Breast epithelium (tissue), 4 donors: ENCODE data around the gene GMPS. TPM values are rescaled to one million over a fixed set of nuclear protein-coding genes. Genes with fewer than 3 reads are reported as not detected.
"Not testable (repeated sequence)": the region's sequence is repeated elsewhere in the genome, so short reads cannot be mapped to it uniquely, and the experiment has no call there.

ENCODE experiments used
- DNase-seq, 2 donors: peaks; one replicate each; pipeline ENCODE4 v3.0.0-alpha.2; 2019; ENCODE audit warnings: low spot score in 2 of 2
- H3K27ac ChIP-seq, 2 donors: fragments of 200-600 bp; sonication (generic) in 1 of 2; one replicate each; pipeline ENCODE4 v1.5.1; 2016 to 2019; ENCODE audit warnings: mild to moderate bottlenecking in 1 of 2
- H3K27me3 ChIP-seq, 2 donors: fragments of 200-600 bp; sonication (generic) in 1 of 2; one replicate each; pipeline versions ENCODE4 v1.5.1 to v1.6.0; 2017 to 2019; ENCODE audit warnings: control low read depth in 1 of 2, mild to moderate bottlenecking in 1 of 2
- H3K36me3 ChIP-seq: fragments of 200-600 bp; one replicate; pipeline ENCODE4 v1.5.1; 2019
- H3K4me1 ChIP-seq, 2 donors: fragments of 200-600 bp; sonication (generic); one replicate each; pipeline ENCODE4 v1.5.1; 2016 to 2019; ENCODE audit warnings: control low read depth in 1 of 2
- H3K4me3 ChIP-seq, 3 donors: fragments of 200-600 bp; sonication (generic); 1 replicate in 2 of 3; 2 replicates in 1 of 3; pipeline ENCODE4 v1.5.1; 2016 to 2019; ENCODE audit warnings: mild to moderate bottlenecking in 3 of 3, moderate library complexity in 2 of 3
- H3K9me3 ChIP-seq, 2 donors: fragments of 200-600 bp; sonication (generic) in 1 of 2; one replicate each; pipeline ENCODE4 v1.5.1; 2016 to 2019; ENCODE audit warnings: control low read depth in 1 of 2
- POLR2A ChIP-seq: fragments of 450-650 bp; IDR thresholded peaks from one replicate; pipeline ENCODE4 v1.6.1; 2016; ENCODE audit warnings: antibody characterized with exemption, mild to moderate bottlenecking, moderate library complexity
- POLR2AphosphoS5 ChIP-seq, 3 donors: sonication (generic); formaldehyde crosslinking; IDR thresholded peaks; one replicate each; pipeline ENCODE4 v1.6.1; 2017; ENCODE audit warnings: antibody characterized with exemption in 3 of 3
- intact Hi-C: fragments of 100-400 bp; cut with DNase I; formaldehyde crosslinking; loops from one replicate; pipeline ENCODE4 v1.15.1; 2023; ENCODE audit warnings: low total_unique reads
- total RNA-seq, 3 donors: library from RNA; depleted of rRNA; stranded (reverse); fragments of >200 nt; gene quantifications; one replicate each; pipeline ENCODE4 v1.1.0, GENCODE V29; 2016
- TF ChIP-seq, protein P1 (sequence below), 3 donors: fragments of 450-650 bp; IDR thresholded peaks; one replicate each; pipeline ENCODE4 v1.5.1; 2016 to 2017; ENCODE audit warnings: antibody characterized with exemption in 3 of 3, mild to moderate bottlenecking in 3 of 3, moderate library complexity in 3 of 3

The GMPS gene
- total RNA-seq: 10 to 100 TPM; 25.6 to 37.6 (median 36.1) TPM

DNA sequence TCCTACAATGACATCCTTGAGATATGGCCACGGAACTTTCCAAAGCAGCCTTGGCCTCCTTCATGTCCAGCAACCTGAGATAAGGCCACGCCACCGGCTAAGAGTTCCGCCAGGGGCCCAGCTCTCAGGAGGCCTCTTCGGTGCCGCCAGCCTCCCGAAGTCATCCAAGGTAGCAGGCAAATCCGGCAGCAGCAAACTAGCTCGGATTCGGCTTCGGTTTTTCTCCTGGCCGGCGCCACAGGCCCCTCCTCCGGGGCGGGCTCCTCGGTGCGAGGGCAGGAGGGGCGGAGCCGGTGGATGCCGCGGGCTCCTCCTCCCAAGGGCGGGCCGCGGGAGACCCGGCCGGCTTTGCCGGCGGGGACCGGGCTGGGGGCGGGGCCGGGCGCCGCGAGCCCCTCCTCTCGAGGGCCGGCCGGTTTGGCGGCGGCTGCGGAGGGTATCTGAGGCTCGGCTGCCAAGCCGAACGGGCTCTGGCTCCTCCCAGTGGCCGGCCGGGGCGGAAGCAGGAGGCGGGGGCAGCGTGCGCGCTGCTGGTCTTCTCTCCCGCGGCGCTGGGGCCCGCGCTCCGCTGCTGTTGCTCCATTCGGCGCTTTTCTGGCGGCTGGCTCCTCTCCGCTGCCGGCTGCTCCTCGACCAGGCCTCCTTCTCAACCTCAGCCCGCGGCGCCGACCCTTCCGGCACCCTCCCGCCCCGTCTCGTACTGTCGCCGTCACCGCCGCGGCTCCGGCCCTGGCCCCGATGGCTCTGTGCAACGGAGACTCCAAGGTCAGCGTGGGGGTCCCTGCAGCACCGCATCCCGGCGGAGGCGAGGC is at the start of gene GMPS:
Gene GMPS (plus strand): TSS at position 518 of the 812 bp plus-strand sequence. CDS start 221 bp downstream, at position 739.
- Histone ChIP-seq H3K4me3 (peak within 1 kb of the TSS; percentile 86 to 88 (median 87)), H3K27ac (peak within 1 kb of the TSS; percentile 93 to 97), H3K4me1 (peaks cover 0 to 5% of the 10 kb centered on the region in 2 donors), H3K9me3 (no peaks in the 10 kb centered on the region), H3K27me3 (no peaks in the 10 kb centered on the region), H3K36me3 (no peaks in the 10 kb centered on the region)
- TF ChIP-seq, protein P1, sequence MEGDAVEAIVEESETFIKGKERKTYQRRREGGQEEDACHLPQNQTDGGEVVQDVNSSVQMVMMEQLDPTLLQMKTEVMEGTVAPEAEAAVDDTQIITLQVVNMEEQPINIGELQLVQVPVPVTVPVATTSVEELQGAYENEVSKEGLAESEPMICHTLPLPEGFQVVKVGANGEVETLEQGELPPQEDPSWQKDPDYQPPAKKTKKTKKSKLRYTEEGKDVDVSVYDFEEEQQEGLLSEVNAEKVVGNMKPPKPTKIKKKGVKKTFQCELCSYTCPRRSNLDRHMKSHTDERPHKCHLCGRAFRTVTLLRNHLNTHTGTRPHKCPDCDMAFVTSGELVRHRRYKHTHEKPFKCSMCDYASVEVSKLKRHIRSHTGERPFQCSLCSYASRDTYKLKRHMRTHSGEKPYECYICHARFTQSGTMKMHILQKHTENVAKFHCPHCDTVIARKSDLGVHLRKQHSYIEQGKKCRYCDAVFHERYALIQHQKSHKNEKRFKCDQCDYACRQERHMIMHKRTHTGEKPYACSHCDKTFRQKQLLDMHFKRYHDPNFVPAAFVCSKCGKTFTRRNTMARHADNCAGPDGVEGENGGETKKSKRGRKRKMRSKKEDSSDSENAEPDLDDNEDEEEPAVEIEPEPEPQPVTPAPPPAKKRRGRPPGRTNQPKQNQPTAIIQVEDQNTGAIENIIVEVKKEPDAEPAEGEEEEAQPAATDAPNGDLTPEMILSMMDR (IDR thresholded peaks at IDR 0.05): peak in 1 of 3 donors; percentile 24
- TF ChIP-seq POLR2A (no peak), POLR2AphosphoS5 (IDR thresholded peaks at IDR 0.05) (peak in 2 of 3 donors; percentile 49)
- intact Hi-C loops: no loop called here
- peak; percentile 90 to 92 for DNase-seq

DNA sequence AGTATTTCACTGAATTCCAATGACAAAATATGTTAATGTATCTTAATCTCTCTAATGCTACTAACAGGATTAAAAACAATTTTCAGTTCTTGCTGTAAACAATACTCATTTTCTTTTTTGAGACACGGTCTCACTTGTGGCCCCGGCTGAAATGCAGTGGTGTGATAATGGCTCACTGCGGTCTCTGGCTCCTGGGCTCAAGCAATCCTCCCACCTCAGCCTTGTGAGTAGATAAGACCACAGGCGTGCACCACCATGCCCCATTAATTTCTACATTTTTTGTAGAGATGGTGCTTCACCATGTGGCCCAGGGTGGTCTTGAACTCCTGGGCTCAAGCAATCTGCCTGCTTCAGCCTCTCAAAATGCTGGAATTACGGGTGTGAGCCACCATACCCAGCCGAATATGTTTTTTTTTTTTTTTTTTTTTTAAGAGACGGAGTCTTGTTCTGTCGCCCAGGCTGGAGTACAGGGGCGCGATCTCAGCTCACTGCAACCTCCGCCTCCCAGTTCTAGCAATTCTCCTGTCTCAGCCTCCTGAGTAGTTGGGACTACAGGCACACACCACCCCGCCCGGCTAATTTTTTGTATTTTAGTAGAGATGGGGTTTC is 41.9 kb upstream of the GMPS start:
- H3K4me1 ChIP-seq, DNase-seq, H3K36me3 ChIP-seq, H3K27ac ChIP-seq, H3K27me3 ChIP-seq, intact Hi-C loops, H3K9me3 ChIP-seq, H3K4me3 ChIP-seq: not testable (repeated sequence)

DNA sequence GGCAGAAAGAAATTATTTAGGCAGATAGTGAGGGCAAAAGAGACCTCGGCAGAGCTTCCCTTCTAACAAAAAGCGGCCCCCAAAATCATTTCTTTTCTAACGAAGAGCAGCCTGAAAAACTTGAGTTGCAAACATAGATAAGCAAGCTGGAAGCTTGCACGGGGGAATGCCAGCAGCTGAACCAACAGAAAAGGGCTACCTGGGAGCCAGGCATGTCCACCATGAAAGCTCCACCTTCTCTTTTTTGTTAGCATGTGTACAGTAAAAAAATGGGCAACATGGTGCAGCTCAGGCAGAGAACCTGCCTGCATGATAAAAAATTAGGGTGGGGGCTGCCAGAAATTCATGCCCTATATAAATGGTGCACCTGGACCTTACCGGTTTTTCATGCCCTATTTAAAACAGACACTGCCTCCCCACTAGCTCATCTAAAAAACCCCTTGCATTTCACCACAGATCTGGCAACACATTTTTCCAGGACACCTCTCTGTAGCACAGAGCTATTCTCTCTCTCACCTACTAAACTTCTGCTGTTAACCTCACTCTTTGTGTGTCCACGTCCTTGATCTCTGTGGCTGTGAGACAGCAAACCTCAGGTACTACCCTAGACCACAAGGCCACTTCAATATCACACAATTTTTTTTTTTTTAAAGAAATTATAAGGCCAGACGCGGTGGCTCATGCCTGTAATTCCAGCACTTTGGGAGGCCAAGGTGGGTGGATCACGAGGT is 34.9 kb upstream of the GMPS start:
- no peak overlapping the region for H3K27ac ChIP-seq
- no peak for TF ChIP-seq POLR2AphosphoS5 (IDR thresholded peaks at IDR 0.05)
- no peak for TF ChIP-seq POLR2A
- TF ChIP-seq, protein P1 (IDR thresholded peaks at IDR 0.05): no peak
- no peak overlapping the region for H3K4me3 ChIP-seq
- H3K36me3 ChIP-seq: no peaks in the 10 kb centered on the region
- no peaks in the 10 kb centered on the region for H3K4me1 ChIP-seq
- intact Hi-C loops: no loop called here
- no peaks in the 10 kb centered on the region for H3K27me3 ChIP-seq
- no peaks in the 10 kb centered on the region for H3K9me3 ChIP-seq
- DNase-seq: no peak

DNA sequence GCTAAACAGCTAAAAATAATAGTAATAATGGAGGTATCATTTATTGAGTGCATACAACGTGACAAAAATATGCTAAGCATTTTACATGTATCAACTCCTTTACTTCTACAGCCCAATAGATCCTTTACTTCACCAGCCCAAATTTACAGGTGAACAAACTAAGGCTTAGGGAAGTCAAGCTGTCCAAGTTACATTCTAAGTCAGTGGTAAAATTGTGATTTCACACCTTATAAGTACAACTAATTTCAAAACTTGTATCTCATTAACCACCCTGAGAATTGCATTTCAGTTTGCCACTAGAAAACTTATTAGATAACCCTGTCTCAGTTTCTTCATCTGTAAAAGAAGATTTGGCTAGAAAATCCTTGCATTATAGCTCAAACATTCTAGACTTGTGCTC is 26.9 kb upstream of the GMPS start:
- DNase-seq: no peak
- no peaks in the 10 kb centered on the region for H3K36me3 ChIP-seq
- no peaks in the 10 kb centered on the region for H3K27me3 ChIP-seq
- no peak overlapping the region for H3K27ac ChIP-seq
- H3K9me3 ChIP-seq: no peaks in the 10 kb centered on the region
- no peak overlapping the region for H3K4me3 ChIP-seq
- TF ChIP-seq POLR2AphosphoS5 (IDR thresholded peaks at IDR 0.05) (no peak), POLR2A (no peak)
- TF ChIP-seq, protein P1 (IDR thresholded peaks at IDR 0.05): no peak
- H3K4me1 ChIP-seq: no peaks in the 10 kb centered on the region
- intact Hi-C loops: no loop called here

DNA sequence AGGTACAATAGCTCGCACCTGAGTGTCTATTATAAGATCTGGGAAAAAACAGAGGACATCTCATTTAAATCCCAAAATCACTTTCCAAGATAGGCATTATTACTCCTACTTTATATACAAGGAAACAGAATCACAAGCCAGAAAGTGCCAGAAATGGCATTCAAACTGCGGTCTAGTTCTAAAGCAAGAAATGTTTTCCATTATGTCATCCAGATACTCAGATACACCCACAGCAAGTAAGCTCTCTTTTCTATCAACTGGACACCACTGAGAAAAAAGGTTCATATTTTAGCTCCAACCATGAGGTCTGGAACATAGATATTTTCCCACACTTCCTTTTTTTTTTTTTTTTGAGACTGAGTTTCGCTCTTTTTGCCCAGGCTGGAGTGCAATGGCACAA is 24.3 kb upstream of the GMPS start:
- H3K4me1 ChIP-seq: peaks cover 0 to 6% of the 10 kb centered on the region in 2 donors
- TF ChIP-seq POLR2AphosphoS5 (IDR thresholded peaks at IDR 0.05) (no peak), POLR2A (no peak)
- TF ChIP-seq, protein P1 (IDR thresholded peaks at IDR 0.05): no peak
- intact Hi-C loops: no loop called here
- H3K4me3 ChIP-seq: no peak overlapping the region
- no peaks in the 10 kb centered on the region for H3K27me3 ChIP-seq
- no peaks in the 10 kb centered on the region for H3K9me3 ChIP-seq
- no peak overlapping the region for H3K27ac ChIP-seq
- DNase-seq: no peak
- H3K36me3 ChIP-seq: no peaks in the 10 kb centered on the region
